IMR-90 (cell line): ENCODE measurements around the gene TMA7. TPM values are rescaled to one million over a fixed set of nuclear protein-coding genes. Genes with fewer than 3 reads are reported as not detected.

Source experiments
- ATAC-seq: fragments of 200-7000 bp; cut with Tn5 transposase; 2 replicates; pipeline ENCODE4 v1.9.1; 2020; ENCODE audit warnings: low read depth, mild to moderate bottlenecking, moderate library complexity
- BruUV-seq: library from RNA; stranded (reverse); fragments of 400-500 nt; replicated peaks from 2 replicates; lab custom pipeline; 2021; lab: Mats Ljungman, UMichigan
- CTCF ChIA-PET: fragments of 300-600 bp; formaldehyde crosslinking; extraction: SDS; loops from one replicate; lab custom pipeline; 2021; ENCODE audit warnings: antibody characterized with exemption; lab: Yijun Ruan, JAX
- POLR2A ChIA-PET: fragments of 300-600 bp; sonication (Branson Sonifier 250); formaldehyde crosslinking; loops from one replicate; lab custom pipeline; 2022; ENCODE audit warnings: antibody characterized with exemption; ENCODE audit not compliant: unreplicated experiment; lab: Charles Lee
- DNase-seq: peaks from one replicate; pipeline ENCODE4 v3.0.0; 2013
- H2AFZ ChIP-seq: replicated peaks from 2 replicates; pipeline ENCODE3; 2013; ENCODE audit warnings: low read length, mild to moderate bottlenecking; ENCODE audit not compliant: poor library complexity
- H2AK5ac ChIP-seq: 2 replicates; pipeline ENCODE4 v1.6.1; 2013; ENCODE audit warnings: low read depth, low read length, inconsistent platforms
- H2AK9ac ChIP-seq: replicated peaks from 2 replicates; pipeline ENCODE3; 2013; ENCODE audit warnings: mild to moderate bottlenecking, low read depth, low read length, moderate library complexity; ENCODE audit not compliant: poor library complexity
- H2BK120ac ChIP-seq: 2 replicates; pipeline ENCODE4 v1.6.1; 2013; ENCODE audit warnings: low read depth, low read length, inconsistent platforms
- H2BK15ac ChIP-seq: 3 replicates; pipeline ENCODE4 v1.6.1; 2013; ENCODE audit warnings: low read depth, low read length, inconsistent platforms
- H2BK20ac ChIP-seq: 2 replicates; pipeline ENCODE4 v1.6.1; 2013; ENCODE audit warnings: low read depth, mild to moderate bottlenecking, inconsistent platforms, low read length, moderate library complexity
- H2BK5ac ChIP-seq: 2 replicates; pipeline ENCODE4 v1.6.1; 2013; ENCODE audit warnings: mild to moderate bottlenecking, low read depth, low read length, inconsistent platforms; ENCODE audit not compliant: poor library complexity, severe bottlenecking
- H3K14ac ChIP-seq: replicated peaks from 2 replicates; pipeline ENCODE4 v1.6.1; 2013; ENCODE audit warnings: low read depth, low read length, inconsistent platforms
- H3K18ac ChIP-seq: 2 replicates; pipeline ENCODE4 v1.6.1; 2013; ENCODE audit warnings: low read depth, low read length, control low read depth
- H3K23ac ChIP-seq: 2 replicates; pipeline ENCODE4 v1.6.1; 2013; ENCODE audit warnings: low read depth, low read length, inconsistent platforms
- H3K27ac ChIP-seq: 2 replicates; pipeline ENCODE4 v1.5.1; 2013; ENCODE audit warnings: mild to moderate bottlenecking, control low read depth, low read length; ENCODE audit not compliant: insufficient read depth
- H3K27me3 ChIP-seq: 2 replicates; pipeline ENCODE4 v1.6.1; 2013; ENCODE audit warnings: low read length; ENCODE audit not compliant: control insufficient read depth, insufficient read depth
- H3K36me3 ChIP-seq: 2 replicates; pipeline ENCODE4 v1.6.1; 2013; ENCODE audit warnings: low read length, mixed read lengths; ENCODE audit not compliant: control insufficient read depth, insufficient read depth
- H3K4ac ChIP-seq: 2 replicates; pipeline ENCODE4 v1.6.1; 2013; ENCODE audit warnings: low read depth, low read length, inconsistent platforms
- H3K4me1 ChIP-seq: 2 replicates; pipeline ENCODE4 v1.6.1; 2013; ENCODE audit warnings: low read length, mixed read lengths; ENCODE audit not compliant: control insufficient read depth, insufficient read depth
- H3K4me2 ChIP-seq: 2 replicates; pipeline ENCODE4 v1.6.1; 2013; ENCODE audit warnings: low read depth, mild to moderate bottlenecking, control low read depth, low read length, moderate library complexity
- H3K4me3 ChIP-seq: 2 replicates; pipeline ENCODE4 v1.5.1; 2013; ENCODE audit warnings: low read depth, mild to moderate bottlenecking, control low read depth, low read length, moderate library complexity; ENCODE audit not compliant: insufficient read depth
- H3K56ac ChIP-seq: 2 replicates; pipeline ENCODE4 v1.6.1; 2013; ENCODE audit warnings: low read length, inconsistent platforms; ENCODE audit not compliant: insufficient read depth; ENCODE audit errors: extremely low read depth
- H3K79me1 ChIP-seq, 2 experiments: 2 replicates each; pipeline ENCODE4 v1.6.1; 2013; ENCODE audit warnings: low read length in 2 of 2, inconsistent platforms in 1 of 2, low read depth in 1 of 2
- H3K9ac ChIP-seq: 2 replicates; pipeline ENCODE4 v1.6.1; 2013; ENCODE audit warnings: low read depth, low read length, control low read depth
- H3K9me1 ChIP-seq: 2 replicates; pipeline ENCODE4 v1.6.1; 2013; ENCODE audit warnings: low read length, inconsistent platforms; ENCODE audit not compliant: insufficient read depth
- H3K9me3 ChIP-seq: 2 replicates; pipeline ENCODE4 v1.6.1; 2013; ENCODE audit warnings: low read length; ENCODE audit not compliant: control insufficient read depth, insufficient read depth
- H4K20me1 ChIP-seq: 2 replicates; pipeline ENCODE4 v1.6.1; 2013; ENCODE audit warnings: low read length, inconsistent platforms; ENCODE audit not compliant: insufficient read depth
- H4K5ac ChIP-seq: 2 replicates; pipeline ENCODE4 v1.6.1; 2013; ENCODE audit warnings: mild to moderate bottlenecking, low read depth, low read length, control low read depth
- H4K8ac ChIP-seq, 2 experiments: 2 replicates each; pipeline ENCODE4 v1.6.1; 2013; ENCODE audit warnings: low read depth in 2 of 2, low read length in 2 of 2, control low read depth in 1 of 2, inconsistent platforms in 1 of 2
- H4K91ac ChIP-seq: 2 replicates; pipeline ENCODE4 v1.6.1; 2013; ENCODE audit warnings: low read depth, low read length, inconsistent platforms; ENCODE audit not compliant: insufficient read depth
- BHLHE40 ChIP-seq: fragments of 150-350 bp; IDR thresholded peaks from 2 replicates; pipeline ENCODE4 v1.6.1; 2016; ENCODE audit warnings: mild to moderate bottlenecking, low read depth, low read length
- CHD1 ChIP-seq: IDR thresholded peaks from 2 replicates; pipeline ENCODE4 v1.6.1; 2012; ENCODE audit warnings: low read depth, low read length, improper control_type of control experiment
- ELK1 ChIP-seq: fragments of 150-350 bp; IDR thresholded peaks from 2 replicates; pipeline ENCODE4 v1.6.1; 2016; ENCODE audit warnings: low read depth, mild to moderate bottlenecking, low read length, moderate library complexity, borderline replicate concordance
- FOS ChIP-seq: fragments of 150-350 bp; IDR thresholded peaks from 2 replicates; pipeline ENCODE4 v1.6.1; 2016; ENCODE audit warnings: low read depth, low read length
- NFE2L2 ChIP-seq: fragments of 150-350 bp; IDR thresholded peaks from 2 replicates; pipeline ENCODE4 v1.6.1; 2016; ENCODE audit warnings: low read depth, mild to moderate bottlenecking, low read length
- POLR2A ChIP-seq: IDR thresholded peaks from 2 replicates; pipeline ENCODE4 v1.6.1; 2012; ENCODE audit warnings: mild to moderate bottlenecking, low read depth, low read length
- RAD21 ChIP-seq: IDR thresholded peaks from 2 replicates; pipeline ENCODE4 v1.6.1; 2012; ENCODE audit warnings: low read length, improper control_type of control experiment
- RCOR1 ChIP-seq: IDR thresholded peaks from 2 replicates; pipeline ENCODE4 v1.6.1; 2012; ENCODE audit warnings: mild to moderate bottlenecking, low read length, improper control_type of control experiment; ENCODE audit not compliant: insufficient replicate concordance
- SMC3 ChIP-seq: fragments of 150-350 bp; IDR thresholded peaks from 2 replicates; pipeline ENCODE4 v1.6.1; 2016; ENCODE audit warnings: low read depth, mild to moderate bottlenecking, antibody characterized with exemption, low read length, moderate library complexity
- USF2 ChIP-seq: fragments of 150-350 bp; IDR thresholded peaks from 2 replicates; pipeline ENCODE4 v1.6.1; 2017; ENCODE audit warnings: mild to moderate bottlenecking, antibody characterized with exemption, low read length, low read depth
- WGBS, 2 experiments: methylation state at CpG; one replicate each; pipeline versions ENCODE4 v1.1.5 to v1.1.7; 2013; ENCODE audit warnings: missing lambda C conversion rate in 2 of 2; ENCODE audit not compliant: insufficient read length in 1 of 2; ENCODE audit errors: extremely low coverage in 2 of 2; 5-methylcytosine and 5-hydroxymethylcytosine counted together
- dilution Hi-C: fragments of 300-500 bp; cut with HindIII; formaldehyde crosslinking; loops from one replicate; pipeline ENCODE4 v1.14.3; 2018; ENCODE audit warnings: low sequenced_read_pairs; ENCODE audit not compliant: unreplicated experiment
- in situ Hi-C: fragments of 300-500 bp; cut with MboI; formaldehyde crosslinking; loops from 3 replicates; pipeline ENCODE4 v1.14.3; 2019; ENCODE audit warnings: low sequenced_read_pairs, inconsistent platforms, mixed read lengths
- intact Hi-C: fragments of 100-400 bp; cut with micrococcal nuclease; formaldehyde crosslinking; loops from 2 replicates; pipeline ENCODE4 v1.10.0; 2022
- polyA plus RNA-seq, 3 experiments: library from polyadenylated mRNA; depleted of rRNA; stranded (reverse); fragments of >200 nt; gene quantifications; 2 replicates each; pipeline ENCODE4 v1.2.3, GENCODE V29; 2012; ENCODE audit warnings: low replicate concordance in 1 of 3
- total RNA-seq: library from RNA; depleted of rRNA; stranded (reverse); fragments of >200 nt; gene quantifications from 2 replicates; pipeline ENCODE4 v1.2.3, GENCODE V29; 2012
- TF ChIP-seq, protein P1 (sequence below): conservative IDR thresholded peaks from 2 replicates; pipeline ENCODE4 v1.5.1; 2012; ENCODE audit warnings: mild to moderate bottlenecking, low read depth, low read length, improper control_type of control experiment

Gene TMA7
- total and polyA plus RNA-seq, 2 of the 4 experiments (the other 2 are of a cell fraction) = 81.9 to 240 TPM

GRCh38 chr3:48476426-48477053 is 36.5 kb downstream of the TMA7 start (continued):
- TF ChIP-seq ELK1 = no peak

GRCh38 chr3:48477959-48478520 is 38.0 kb downstream of the TMA7 start:
- no peak overlapping the region for H3K4ac ChIP-seq
- H2BK120ac ChIP-seq = no peak overlapping the region
- no TSS peak for BruUV-seq
- H2AK9ac ChIP-seq = peak overlapping the region; percentile 42
- dilution Hi-C loops (no loop called here), in situ Hi-C loops (no loop called here), intact Hi-C loops (no loop called here)
- no peak overlapping the region for H3K4me3 ChIP-seq
- no peaks in the 10 kb centered on the region; the same call in 1 of the 2 replicates for H4K20me1 ChIP-seq
- no peak overlapping the region for H2BK15ac ChIP-seq
- no peak overlapping the region for H2AFZ ChIP-seq
- H4K8ac ChIP-seq = no peak overlapping the region
- ChIA-PET POLR2A (no interaction called here), CTCF (no interaction called here)
- no peak overlapping the region for H3K18ac ChIP-seq
- no peak overlapping the region for H3K56ac ChIP-seq
- H3K9ac ChIP-seq = no peak overlapping the region
- H3K9me1 ChIP-seq = peaks cover 8% of the 10 kb centered on the region; the same call in 1 of the 2 replicates
- H3K27me3 ChIP-seq = no peaks in the 10 kb centered on the region
- H4K91ac ChIP-seq = no peak overlapping the region
- no peaks in the 10 kb centered on the region for H3K9me3 ChIP-seq
- H3K14ac ChIP-seq = no peak overlapping the region
- H3K79me1 ChIP-seq = peaks cover 0 to 8% of the 10 kb centered on the region in 2 experiments; a peak in 2 of 4 replicates
- H3K27ac ChIP-seq = no peak overlapping the region
- no peak overlapping the region for H3K23ac ChIP-seq
- no CpG with 5 or more reads among the region's 9 CpGs for WGBS, 2 experiments
- peaks cover 8% of the 10 kb centered on the region; the same call in 1 of the 2 replicates for H3K36me3 ChIP-seq
- H3K4me1 ChIP-seq = peaks cover 4% of the 10 kb centered on the region
- no peak overlapping the region for H2BK5ac ChIP-seq
- no peak overlapping the region for H4K5ac ChIP-seq
- no peak overlapping the region for H2AK5ac ChIP-seq
- DNase-seq = no peak
- H3K4me2 ChIP-seq = no peak overlapping the region
- H2BK20ac ChIP-seq = no peak overlapping the region
- ATAC-seq = no peak
- TF ChIP-seq, protein P1, sequence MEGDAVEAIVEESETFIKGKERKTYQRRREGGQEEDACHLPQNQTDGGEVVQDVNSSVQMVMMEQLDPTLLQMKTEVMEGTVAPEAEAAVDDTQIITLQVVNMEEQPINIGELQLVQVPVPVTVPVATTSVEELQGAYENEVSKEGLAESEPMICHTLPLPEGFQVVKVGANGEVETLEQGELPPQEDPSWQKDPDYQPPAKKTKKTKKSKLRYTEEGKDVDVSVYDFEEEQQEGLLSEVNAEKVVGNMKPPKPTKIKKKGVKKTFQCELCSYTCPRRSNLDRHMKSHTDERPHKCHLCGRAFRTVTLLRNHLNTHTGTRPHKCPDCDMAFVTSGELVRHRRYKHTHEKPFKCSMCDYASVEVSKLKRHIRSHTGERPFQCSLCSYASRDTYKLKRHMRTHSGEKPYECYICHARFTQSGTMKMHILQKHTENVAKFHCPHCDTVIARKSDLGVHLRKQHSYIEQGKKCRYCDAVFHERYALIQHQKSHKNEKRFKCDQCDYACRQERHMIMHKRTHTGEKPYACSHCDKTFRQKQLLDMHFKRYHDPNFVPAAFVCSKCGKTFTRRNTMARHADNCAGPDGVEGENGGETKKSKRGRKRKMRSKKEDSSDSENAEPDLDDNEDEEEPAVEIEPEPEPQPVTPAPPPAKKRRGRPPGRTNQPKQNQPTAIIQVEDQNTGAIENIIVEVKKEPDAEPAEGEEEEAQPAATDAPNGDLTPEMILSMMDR = no peak
- TF ChIP-seq POLR2A (no peak), SMC3 (no peak), CHD1 (no peak), RAD21 (no peak), FOS (no peak), USF2 (no peak), BHLHE40 (no peak), ELK1 (no peak), NFE2L2 (no peak), RCOR1 (no peak)
